HepG2 (cell line): ENCODE results near the gene CACNA1H.

Source experiments
- CHD2 ChIP-seq: IDR thresholded peaks from 2 replicates; pipeline ENCODE4 v1.6.1; 2011; ENCODE audit warnings: low read depth, low read length, improper control_type of control experiment
- CREB1 ChIP-seq, 2 experiments: fragments of 450-650 bp in 1 of 2; IDR thresholded peaks; 2 replicates each; pipeline ENCODE4 v1.6.1; 2016 to 2017; ENCODE audit warnings: control low read depth in 1 of 2, mild to moderate bottlenecking in 1 of 2, missing compliant biosample characterization in 1 of 2, missing genetic modification characterization in 1 of 2
- NBN ChIP-seq: fragments of 450-650 bp; conservative IDR thresholded peaks from 2 replicates; pipeline ENCODE4 v1.6.1; 2017
- NCOA1 ChIP-seq: sonication (generic); formaldehyde crosslinking; IDR thresholded peaks from 2 replicates; pipeline ENCODE4 v1.9.0; 2021; ENCODE audit warnings: missing genetic modification reagents
- NR0B2 ChIP-seq: sonication (generic); formaldehyde crosslinking; IDR thresholded peaks from 2 replicates; pipeline ENCODE4 v1.4.0; 2020; ENCODE audit warnings: mild to moderate bottlenecking, missing genetic modification reagents
- POLR2AphosphoS5 ChIP-seq: IDR thresholded peaks from 2 replicates; pipeline ENCODE4 v1.6.1; 2012; ENCODE audit warnings: low read depth, low read length
- SP4 ChIP-seq: sonication (generic); formaldehyde crosslinking; IDR thresholded peaks from 2 replicates; pipeline ENCODE4 v1.8.1; 2023; ENCODE audit warnings: mild to moderate bottlenecking, missing genetic modification reagents
- ZNF781 ChIP-seq: sonication (generic); formaldehyde crosslinking; IDR thresholded peaks from 2 replicates; pipeline ENCODE4 v1.5.1; 2020; ENCODE audit warnings: borderline replicate concordance, mild to moderate bottlenecking, missing genetic modification reagents; ENCODE audit errors: not compliant biosample characterization

DNA sequence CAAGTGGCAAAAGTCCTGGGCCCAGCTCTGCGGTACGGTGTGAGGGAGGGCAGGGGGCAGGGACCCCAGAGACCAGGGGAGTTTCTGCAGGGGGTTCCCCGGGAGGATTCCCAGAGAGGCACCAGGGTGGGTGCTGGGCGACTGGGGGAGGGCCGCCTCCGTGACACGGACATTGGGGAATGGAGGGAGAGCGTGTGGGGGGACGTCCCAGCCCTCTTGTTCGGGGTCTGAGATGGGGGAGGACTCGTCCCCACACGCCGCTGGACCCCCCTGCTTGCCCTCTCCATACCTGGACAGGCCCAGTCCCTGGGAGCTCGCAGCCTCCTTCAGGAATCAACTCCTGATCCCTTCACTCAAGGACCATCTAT lies 30.5 kb upstream of the CACNA1H start:
- no peak for TF ChIP-seq SP4 (CRISPR knock-in tag)
- TF ChIP-seq ZNF781: no peak
- TF ChIP-seq CHD2: no peak
- no peak for TF ChIP-seq NCOA1 (CRISPR knock-in tag)
- no peak for TF ChIP-seq POLR2AphosphoS5
- no peak for TF ChIP-seq CREB1 (IDR thresholded peaks at IDR 0.05)
- no peak for TF ChIP-seq CREB1 (CRISPR knock-in tag; IDR thresholded peaks at IDR 0.05)
- TF ChIP-seq NR0B2: no peak
- TF ChIP-seq NBN: no peak
